CD4-positive, CD25-positive, alpha-beta regulatory T cell (primary cell): ENCODE data around the gene BPIFB3. TPM values are rescaled to one million over a fixed set of nuclear protein-coding genes. Genes with fewer than 3 reads are reported as not detected.

ENCODE experiments used
- ATAC-seq, 2 donors: fragments of 150-1000 bp; cut with Tn5 transposase; one replicate each; pipeline ENCODE4 v1.10.0; 2021; ENCODE audit warnings: low read depth in 2 of 2, moderate number of reproducible peaks in 2 of 2, moderate library complexity in 1 of 2
- DNase-seq, 3 donors: peaks; one replicate each; pipeline versions ENCODE4 v3.0.0 to v3.0.0-alpha.2; 2012 to 2022; ENCODE audit warnings: mixed read lengths in 1 of 3
- H3K27ac ChIP-seq: one replicate; pipeline ENCODE4 v1.7.0; 2013; ENCODE audit warnings: mild to moderate bottlenecking, low read length; ENCODE audit not compliant: insufficient read depth, poor library complexity, severe bottlenecking
- H3K27me3 ChIP-seq: one replicate; pipeline ENCODE4 v1.7.0; 2013; ENCODE audit warnings: low read length; ENCODE audit not compliant: control insufficient read depth, insufficient read depth
- H3K36me3 ChIP-seq: one replicate; pipeline ENCODE4 v1.7.0; 2013; ENCODE audit warnings: mild to moderate bottlenecking, low read length, moderate library complexity; ENCODE audit not compliant: control insufficient read depth, insufficient read depth
- H3K4me1 ChIP-seq: 2 replicates; pipeline ENCODE4 v1.7.0; 2013; ENCODE audit warnings: mild to moderate bottlenecking, low read length; ENCODE audit not compliant: insufficient read depth, control insufficient read depth, poor library complexity, severe bottlenecking
- H3K4me3 ChIP-seq: one replicate; pipeline ENCODE4 v1.7.0; 2013; ENCODE audit warnings: low read depth, mild to moderate bottlenecking, low read length, moderate library complexity
- H3K9me3 ChIP-seq, 2 experiments: 1 replicate in 1 of 2; 2 replicates in 1 of 2; pipeline ENCODE4 v1.7.0; 2013; ENCODE audit warnings: low read length in 2 of 2, mild to moderate bottlenecking in 1 of 2, moderate library complexity in 1 of 2; ENCODE audit not compliant: control insufficient read depth in 2 of 2
- H3K27ac Mint-ChIP-seq, 3 donors: one replicate each; pipeline ENCODE4 v1.8.0; 2020 to 2022; ENCODE audit warnings: mild to moderate bottlenecking in 3 of 3, mixed read lengths in 3 of 3, moderate library complexity in 2 of 3
- H3K27me3 Mint-ChIP-seq: one replicate; pipeline ENCODE4 v1.8.0; 2022; ENCODE audit warnings: mild to moderate bottlenecking, mixed read lengths
- H3K36me3 Mint-ChIP-seq: one replicate; pipeline ENCODE4 v1.8.0; 2020; ENCODE audit warnings: mixed read lengths
- H3K4me1 Mint-ChIP-seq, 4 donors: one replicate each; pipeline ENCODE4 v1.8.0; 2020 to 2022; ENCODE audit warnings: mixed read lengths in 4 of 4, mild to moderate bottlenecking in 1 of 4
- H3K4me3 Mint-ChIP-seq, 4 donors: one replicate each; pipeline ENCODE4 v1.8.0; 2020 to 2022; ENCODE audit warnings: mild to moderate bottlenecking in 4 of 4, mixed read lengths in 4 of 4, moderate library complexity in 3 of 4
- H3K9me3 Mint-ChIP-seq, 7 donors: one replicate each; pipeline ENCODE4 v1.8.0; 2020 to 2022; ENCODE audit warnings: mixed read lengths in 7 of 7, mild to moderate bottlenecking in 3 of 7, moderate library complexity in 2 of 7
- polyA plus RNA-seq, 4 donors: library from polyadenylated mRNA; unstranded; fragments of 300-500 nt; fragmentation: Illumina TruSeq; gene quantifications; one replicate each; pipeline ENCODE4 v1.2.3, GENCODE V29; 2021
- total RNA-seq: library from RNA; stranded (reverse); gene quantifications from one replicate; pipeline ENCODE4 v1.2.3, GENCODE V29; 2022

The BPIFB3 gene
- total and polyA plus RNA-seq, 5 donors from 2014 or later = not detected

- Histone ChIP-seq H3K4me1 (no peaks in the 10 kb centered on the region), H3K4me3 (no peak overlapping the region), H3K9me3 (peaks cover 0 to 2% of the 10 kb centered on the region in 2 experiments), H3K36me3 (no peaks in the 10 kb centered on the region), H3K27me3 (no peaks in the 10 kb centered on the region), H3K27ac (no peak overlapping the region)
- H3K9me3 Mint-ChIP-seq = peaks cover 0 to 8% (median 1%) of the 10 kb centered on the region in 7 donors
- H3K4me1 Mint-ChIP-seq = no peaks in the 10 kb centered on the region
- H3K36me3 Mint-ChIP-seq = no peaks in the 10 kb centered on the region
- no peak for DNase-seq
- ATAC-seq = no peak
- H3K27ac Mint-ChIP-seq = no peak overlapping the region
- H3K27me3 Mint-ChIP-seq = no peaks in the 10 kb centered on the region
- no peak overlapping the region for H3K4me3 Mint-ChIP-seq
Measured at GRCh38 chr20:33030076-33030475, 23.6 kb upstream of the BPIFB3 start.

GRCh38 chr20:33030569-33030968 is 23.1 kb upstream of the BPIFB3 start:
- H3K27ac Mint-ChIP-seq = no peak overlapping the region
- peaks cover 0 to 2% of the 10 kb centered on the region in 2 experiments for H3K9me3 ChIP-seq
- no peaks in the 10 kb centered on the region for H3K27me3 ChIP-seq
- no peaks in the 10 kb centered on the region for H3K4me1 Mint-ChIP-seq
- H3K9me3 Mint-ChIP-seq = peaks cover 0 to 8% (median 1%) of the 10 kb centered on the region in 7 donors
- H3K36me3 Mint-ChIP-seq = no peaks in the 10 kb centered on the region
- no peak overlapping the region for H3K4me3 Mint-ChIP-seq
- no peak for ATAC-seq
- H3K27ac ChIP-seq = no peak overlapping the region
- H3K4me1 ChIP-seq = no peaks in the 10 kb centered on the region
- no peaks in the 10 kb centered on the region for H3K27me3 Mint-ChIP-seq
- H3K36me3 ChIP-seq = no peaks in the 10 kb centered on the region
- no peak for DNase-seq
- no peak overlapping the region for H3K4me3 ChIP-seq

- Histone ChIP-seq H3K9me3 (peaks cover 0 to 2% of the 10 kb centered on the region in 2 experiments), H3K4me3 (no peak within 1 kb of the TSS), H3K27ac (no peak within 1 kb of the TSS), H3K36me3 (no peaks in the 10 kb centered on the region), H3K4me1 (no peaks in the 10 kb centered on the region), H3K27me3 (no peaks in the 10 kb centered on the region)
- no peak within 1 kb of the TSS for H3K27ac Mint-ChIP-seq
- DNase-seq = no peak
- no peak for ATAC-seq
- H3K27me3 Mint-ChIP-seq = no peaks in the 10 kb centered on the region
- no peaks in the 10 kb centered on the region for H3K36me3 Mint-ChIP-seq
- H3K9me3 Mint-ChIP-seq = peaks cover 0 to 8% (median 1%) of the 10 kb centered on the region in 7 donors
- no peaks in the 10 kb centered on the region for H3K4me1 Mint-ChIP-seq
- H3K4me3 Mint-ChIP-seq = no peak within 1 kb of the TSS
Measured at GRCh38 chr20:33031531-33031930, 22.2 kb upstream of the BPIFB3 start, which contains the start of gene BPIFB6. TSS of gene BPIFB6 (plus strand) at chr20:33031648. CDS start at chr20:33031648, 0 bp downstream.

GRCh38 chr20:33032555-33032954 is 21.1 kb upstream of the BPIFB3 start:
- H3K4me3 Mint-ChIP-seq = no peak overlapping the region
- ATAC-seq (no peak), DNase-seq (no peak)

GRCh38 chr20:33033381-33033780 is 20.3 kb upstream of the BPIFB3 start:
- ATAC-seq (no peak), DNase-seq (no peak)
- peaks cover 0 to 2% of the 10 kb centered on the region in 2 experiments for H3K9me3 ChIP-seq
- no peaks in the 10 kb centered on the region for H3K4me1 ChIP-seq
- peaks cover 0 to 3% (median 1%) of the 10 kb centered on the region in 4 donors for H3K4me1 Mint-ChIP-seq
- no peaks in the 10 kb centered on the region for H3K36me3 Mint-ChIP-seq
- H3K27me3 Mint-ChIP-seq = no peaks in the 10 kb centered on the region
- H3K9me3 Mint-ChIP-seq = peaks cover 0 to 8% (median 1%) of the 10 kb centered on the region in 7 donors
- no peaks in the 10 kb centered on the region for H3K36me3 ChIP-seq
- no peaks in the 10 kb centered on the region for H3K27me3 ChIP-seq
- no peak overlapping the region for H3K4me3 ChIP-seq
- no peak overlapping the region for H3K4me3 Mint-ChIP-seq
- no peak overlapping the region for H3K27ac ChIP-seq
- no peak overlapping the region for H3K27ac Mint-ChIP-seq

More at GRCh38 chr20:33032555-33032954, 21.1 kb upstream of the BPIFB3 start:
- Mint-ChIP-seq H3K36me3 (no peaks in the 10 kb centered on the region), H3K27ac (no peak overlapping the region), H3K9me3 (peaks cover 0 to 8% (median 1%) of the 10 kb centered on the region in 7 donors), H3K4me1 (no peaks in the 10 kb centered on the region), H3K27me3 (no peaks in the 10 kb centered on the region)
- Histone ChIP-seq H3K9me3 (peaks cover 0 to 2% of the 10 kb centered on the region in 2 experiments), H3K36me3 (no peaks in the 10 kb centered on the region), H3K27ac (no peak overlapping the region), H3K27me3 (no peaks in the 10 kb centered on the region), H3K4me3 (no peak overlapping the region), H3K4me1 (no peaks in the 10 kb centered on the region)

GRCh38 chr20:33034115-33034514 is 19.6 kb upstream of the BPIFB3 start:
- Mint-ChIP-seq H3K27ac (no peak overlapping the region), H3K9me3 (peaks cover 0 to 8% (median 1%) of the 10 kb centered on the region in 7 donors), H3K36me3 (no peaks in the 10 kb centered on the region), H3K4me1 (peaks cover 0 to 3% (median 1%) of the 10 kb centered on the region in 4 donors), H3K27me3 (no peaks in the 10 kb centered on the region), H3K4me3 (no peak overlapping the region)
- Histone ChIP-seq H3K27ac (no peak overlapping the region), H3K4me3 (no peak overlapping the region), H3K27me3 (no peaks in the 10 kb centered on the region), H3K36me3 (no peaks in the 10 kb centered on the region), H3K9me3 (peaks cover 0 to 2% of the 10 kb centered on the region in 2 experiments), H3K4me1 (no peaks in the 10 kb centered on the region)
- ATAC-seq (no peak), DNase-seq (no peak)

- Histone ChIP-seq H3K9me3 (peaks cover 0 to 2% of the 10 kb centered on the region in 2 experiments), H3K27me3 (no peaks in the 10 kb centered on the region), H3K4me1 (no peaks in the 10 kb centered on the region), H3K36me3 (no peaks in the 10 kb centered on the region), H3K27ac (no peak overlapping the region), H3K4me3 (no peak overlapping the region)
- Mint-ChIP-seq H3K36me3 (no peaks in the 10 kb centered on the region), H3K27ac (peak overlapping the region in 1 of 3 donors; percentile 56), H3K4me1 (peaks cover 0 to 3% (median 1%) of the 10 kb centered on the region in 4 donors), H3K27me3 (no peaks in the 10 kb centered on the region), H3K4me3 (no peak overlapping the region), H3K9me3 (peaks cover 0 to 8% (median 1%) of the 10 kb centered on the region in 7 donors)
- no peak for ATAC-seq
- no peak for DNase-seq
Measured at GRCh38 chr20:33034901-33035492, 18.7 kb upstream of the BPIFB3 start.

- ATAC-seq (no peak), DNase-seq (no peak)
- Mint-ChIP-seq H3K27me3 (peaks cover 5% of the 10 kb centered on the region), H3K4me3 (no peak overlapping the region), H3K4me1 (peaks cover 0 to 3% (median 1%) of the 10 kb centered on the region in 4 donors), H3K9me3 (peaks cover 0 to 8% (median 1%) of the 10 kb centered on the region in 7 donors), H3K27ac (no peak overlapping the region), H3K36me3 (no peaks in the 10 kb centered on the region)
- no peak overlapping the region for H3K4me3 ChIP-seq
- no peaks in the 10 kb centered on the region for H3K27me3 ChIP-seq
- H3K4me1 ChIP-seq = no peaks in the 10 kb centered on the region
- H3K27ac ChIP-seq = no peak overlapping the region
- no peaks in the 10 kb centered on the region for H3K36me3 ChIP-seq
- H3K9me3 ChIP-seq = peaks cover 0 to 2% of the 10 kb centered on the region in 2 experiments
Measured at GRCh38 chr20:33037456-33037855, 16.2 kb upstream of the BPIFB3 start.
